Activated CD4-positive, alpha-beta T cell treated with anti-CD3 and anti-CD28 coated beads, Interleukin-2, amount 10 ng/mL, durations not matched to agents 24 days and 14 days (primary cell): ENCODE data around the gene ENO4. TPM values are rescaled to one million over a fixed set of nuclear protein-coding genes. Genes with fewer than 3 reads are reported as not detected.

Experiments
- DNase-seq: peaks from one replicate; pipeline ENCODE4 v3.0.0; 2022
- H3K27ac Mint-ChIP-seq: one replicate; pipeline ENCODE4 v1.8.0; 2022; ENCODE audit warnings: mild to moderate bottlenecking, mixed read lengths
- H3K27me3 Mint-ChIP-seq: one replicate; pipeline ENCODE4 v1.8.0; 2022; ENCODE audit warnings: mixed read lengths
- H3K36me3 Mint-ChIP-seq: one replicate; pipeline ENCODE4 v1.8.0; 2022; ENCODE audit warnings: low read depth, mild to moderate bottlenecking, mixed read lengths
- H3K4me1 Mint-ChIP-seq: one replicate; pipeline ENCODE4 v1.8.0; 2021; ENCODE audit warnings: mixed read lengths
- H3K4me3 Mint-ChIP-seq: one replicate; pipeline ENCODE4 v1.8.0; 2022; ENCODE audit warnings: mild to moderate bottlenecking, moderate library complexity, mixed read lengths
- H3K9me3 Mint-ChIP-seq: one replicate; pipeline ENCODE4 v1.8.0; 2021; ENCODE audit warnings: mixed read lengths
- intact Hi-C: fragments of 100-400 bp; cut with micrococcal nuclease; formaldehyde crosslinking; loops from one replicate; pipeline ENCODE4 v1.15.1; 2023
- total RNA-seq: library from RNA; stranded (reverse); gene quantifications from 2 replicates; pipeline ENCODE4 v1.2.3, GENCODE V29; 2022

Gene ENO4
- total RNA-seq, 1 donor from 2014 or later = not detected

DNA sequence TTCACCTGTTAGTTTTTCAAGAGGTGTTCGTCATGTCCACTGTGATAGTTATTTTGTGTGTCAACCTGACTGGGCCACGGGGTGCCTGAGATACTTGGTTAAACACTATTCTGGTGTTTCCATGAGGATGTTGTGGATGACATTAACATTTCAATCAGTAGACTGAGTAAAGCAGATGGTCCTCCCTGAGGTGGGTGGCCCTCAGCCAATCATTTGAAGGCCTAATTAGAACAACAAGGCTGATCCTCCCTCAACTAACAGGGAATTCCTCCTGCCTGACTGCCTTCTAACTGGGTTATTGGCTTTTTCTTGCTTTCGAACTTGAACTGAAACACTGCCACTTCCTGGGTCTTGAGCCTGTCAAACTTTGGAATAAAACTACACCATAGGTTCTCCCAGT is 75.8 kb downstream of the ENO4 start:
- Mint-ChIP-seq H3K27ac (no peak overlapping the region), H3K27me3 (no peaks in the 10 kb centered on the region), H3K36me3 (no peaks in the 10 kb centered on the region), H3K4me3 (no peak overlapping the region), H3K4me1 (no peaks in the 10 kb centered on the region), H3K9me3 (no peaks in the 10 kb centered on the region)
- intact Hi-C loops = no loop called here
- DNase-seq = no peak

DNA sequence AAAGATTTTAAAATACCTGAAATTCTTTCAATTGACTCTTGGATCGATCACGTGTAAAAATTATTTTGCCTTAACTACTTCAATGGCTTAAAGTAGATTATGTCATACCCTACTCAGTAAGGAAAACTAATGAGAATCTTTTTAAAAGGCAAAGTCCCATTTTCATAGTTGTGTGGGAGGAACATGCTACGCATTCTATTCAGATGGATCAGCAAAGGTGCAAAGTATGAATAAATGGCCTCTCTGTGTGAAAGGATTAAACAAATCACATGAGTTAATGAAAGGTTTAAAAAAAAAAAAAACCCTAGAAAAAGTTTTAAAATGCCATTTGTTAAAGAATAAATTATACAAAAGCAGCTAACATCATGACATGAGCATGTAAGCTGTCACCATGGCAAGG is 77.1 kb downstream of the ENO4 start:
- Mint-ChIP-seq H3K4me1 (no peaks in the 10 kb centered on the region), H3K9me3 (no peaks in the 10 kb centered on the region), H3K27me3 (peaks cover 2% of the 10 kb centered on the region), H3K4me3 (no peak overlapping the region), H3K36me3 (no peaks in the 10 kb centered on the region), H3K27ac (no peak overlapping the region)
- intact Hi-C loops = no loop called here
- no peak for DNase-seq

DNA sequence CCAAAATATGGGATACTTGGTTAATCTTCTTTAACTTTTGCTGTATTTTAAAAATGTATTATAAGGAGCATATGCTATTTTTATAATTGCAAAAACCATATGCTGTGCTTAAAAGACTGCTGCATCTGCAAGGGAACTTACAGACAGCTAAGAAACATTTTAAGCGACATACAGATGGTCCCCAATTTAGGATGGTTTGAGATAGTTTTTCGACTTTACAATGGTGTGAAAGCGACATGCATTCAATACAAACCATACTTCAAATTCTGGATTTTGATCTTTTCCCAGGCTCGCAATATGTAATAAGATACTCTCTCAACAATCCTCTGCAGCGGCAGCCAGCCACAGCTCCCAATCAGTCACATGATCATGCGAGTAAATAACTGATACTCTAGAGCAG is 82.5 kb downstream of the ENO4 start:
- Mint-ChIP-seq H3K9me3 (no peaks in the 10 kb centered on the region), H3K27ac (no peak overlapping the region), H3K4me1 (no peaks in the 10 kb centered on the region), H3K36me3 (no peaks in the 10 kb centered on the region), H3K4me3 (no peak overlapping the region), H3K27me3 (peaks cover 2% of the 10 kb centered on the region)
- DNase-seq = no peak
- intact Hi-C loops = no loop called here

Other genes starting within 250 kb of the ENO4 start
- not detected in 2 replicates for gene PNLIPRP2, start 228.5 kb upstream of the ENO4 start, total RNA-seq
- gene HSPA12A, start 106.9 kb upstream of the ENO4 start, total RNA-seq = 0.05 TPM in 1 of 2 replicates, not detected in the other
- 0.05 and 0.07 TPM in 2 replicates for gene SHTN1, start 155.7 kb downstream of the ENO4 start, total RNA-seq